Lower leg skin (tissue), 3 donors: ENCODE results near the gene TMEM132E.

Experiments used
- POLR2A ChIP-seq, 2 donors: fragments of 450-650 bp; IDR thresholded peaks; one replicate each; pipeline ENCODE4 v1.6.1; 2016 to 2017; ENCODE audit warnings: antibody characterized with exemption in 2 of 2, mild to moderate bottlenecking in 1 of 2, moderate library complexity in 1 of 2
- TF ChIP-seq, protein P1 (sequence below), 3 donors: fragments of 450-650 bp; IDR thresholded peaks; one replicate each; pipeline ENCODE4 v1.5.1; 2016; ENCODE audit warnings: antibody characterized with exemption in 3 of 3, mild to moderate bottlenecking in 3 of 3, moderate library complexity in 2 of 3

DNA sequence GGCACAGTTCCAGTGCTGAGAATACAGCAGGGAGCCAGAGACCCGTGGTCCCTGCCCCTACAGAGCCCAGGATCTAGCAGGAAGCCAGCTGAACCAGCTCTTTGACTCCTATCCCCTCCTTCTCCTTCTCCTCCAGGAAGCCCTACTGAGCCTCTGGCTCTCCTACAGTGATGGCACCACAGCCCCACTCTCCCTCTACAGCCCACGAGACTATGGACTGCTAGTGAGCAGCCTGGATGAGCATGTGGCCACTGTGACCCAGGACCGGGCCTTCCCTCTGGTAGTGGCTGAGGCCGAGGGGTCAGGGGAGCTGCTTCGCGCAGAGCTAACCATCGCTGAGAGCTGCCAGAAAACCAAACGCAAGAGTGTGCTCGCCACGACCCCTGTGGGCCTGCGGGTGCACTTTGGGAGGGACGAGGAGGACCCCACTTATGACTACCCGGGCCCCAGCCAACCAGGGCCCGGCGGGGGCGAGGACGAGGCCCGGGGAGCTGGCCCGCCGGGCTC is 57.7 kb downstream of the TMEM132E start:
- TF ChIP-seq, protein P1, sequence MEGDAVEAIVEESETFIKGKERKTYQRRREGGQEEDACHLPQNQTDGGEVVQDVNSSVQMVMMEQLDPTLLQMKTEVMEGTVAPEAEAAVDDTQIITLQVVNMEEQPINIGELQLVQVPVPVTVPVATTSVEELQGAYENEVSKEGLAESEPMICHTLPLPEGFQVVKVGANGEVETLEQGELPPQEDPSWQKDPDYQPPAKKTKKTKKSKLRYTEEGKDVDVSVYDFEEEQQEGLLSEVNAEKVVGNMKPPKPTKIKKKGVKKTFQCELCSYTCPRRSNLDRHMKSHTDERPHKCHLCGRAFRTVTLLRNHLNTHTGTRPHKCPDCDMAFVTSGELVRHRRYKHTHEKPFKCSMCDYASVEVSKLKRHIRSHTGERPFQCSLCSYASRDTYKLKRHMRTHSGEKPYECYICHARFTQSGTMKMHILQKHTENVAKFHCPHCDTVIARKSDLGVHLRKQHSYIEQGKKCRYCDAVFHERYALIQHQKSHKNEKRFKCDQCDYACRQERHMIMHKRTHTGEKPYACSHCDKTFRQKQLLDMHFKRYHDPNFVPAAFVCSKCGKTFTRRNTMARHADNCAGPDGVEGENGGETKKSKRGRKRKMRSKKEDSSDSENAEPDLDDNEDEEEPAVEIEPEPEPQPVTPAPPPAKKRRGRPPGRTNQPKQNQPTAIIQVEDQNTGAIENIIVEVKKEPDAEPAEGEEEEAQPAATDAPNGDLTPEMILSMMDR (IDR thresholded peaks at IDR 0.05) = no peak
- TF ChIP-seq POLR2A (IDR thresholded peaks at IDR 0.05) = no peak
